Endothelial cell of umbilical vein (primary cell): ENCODE measurements around the gene BCCIP. TPM values are rescaled to one million over a fixed set of nuclear protein-coding genes. Genes with fewer than 3 reads are reported as not detected.

Experiments used
- BruUV-seq: library from RNA; stranded (reverse); fragments of 400-500 nt; replicated peaks from 2 replicates; lab custom pipeline; 2021; lab: Mats Ljungman, UMichigan
- CTCF ChIA-PET: fragments of 300-600, 350-600 bp; sonication (Branson Sonifier 250); formaldehyde crosslinking; loops from one replicate; lab custom pipeline; 2021; ENCODE audit warnings: antibody characterized with exemption, inconsistent platforms; lab: Charles Lee
- POLR2A ChIA-PET: fragments of 300-600, 350-600 bp; sonication (Branson Sonifier 250); formaldehyde crosslinking; loops from one replicate; lab custom pipeline; 2021; ENCODE audit warnings: antibody characterized with exemption, inconsistent platforms; lab: Charles Lee
- DNase-seq: peaks from one replicate; pipeline ENCODE4 v3.0.0-alpha.2; 2011; ENCODE audit warnings: low read depth, low spot score
- FAIRE-seq: peaks from 2 replicates; lab custom pipeline; 2011; peaks lifted over from hg19 to GRCh38; lab: Jason Lieb, UNC
- H2AFZ ChIP-seq: 2 replicates; pipeline ENCODE4 v1.6.0; 2012; ENCODE audit warnings: low read depth, low read length, control low read depth, inconsistent platforms
- H3K27ac ChIP-seq: 2 replicates; pipeline ENCODE4 v1.5.1; 2011; ENCODE audit warnings: low read depth, mild to moderate bottlenecking, control low read depth, low read length, moderate library complexity; ENCODE audit not compliant: insufficient read depth
- H3K27me3 ChIP-seq, 2 experiments: 2 replicates each; pipeline versions ENCODE4 v1.6.0 to v1.6.1; 2011; ENCODE audit warnings: low read length in 2 of 2, mixed read lengths in 1 of 2; ENCODE audit not compliant: control insufficient read depth in 2 of 2, insufficient read depth in 2 of 2
- H3K36me3 ChIP-seq, 2 experiments: 2 replicates in 1 of 2; 3 replicates in 1 of 2; pipeline ENCODE4 v1.5.1; 2011; ENCODE audit warnings: low read length in 2 of 2, mild to moderate bottlenecking in 1 of 2, moderate library complexity in 1 of 2; ENCODE audit not compliant: control insufficient read depth in 2 of 2, insufficient read depth in 2 of 2; ENCODE audit errors: extremely low read depth in 1 of 2
- H3K4me1 ChIP-seq: 3 replicates; pipeline ENCODE4 v1.5.1; 2011; ENCODE audit warnings: mild to moderate bottlenecking, low read length; ENCODE audit not compliant: control insufficient read depth, insufficient read depth; ENCODE audit errors: extremely low read depth
- H3K4me2 ChIP-seq: 2 replicates; pipeline ENCODE4 v1.6.1; 2011; ENCODE audit warnings: low read length, control low read depth, mixed read lengths; ENCODE audit not compliant: insufficient read depth
- H3K4me3 ChIP-seq, 3 experiments: fragments of 200-600 bp in 1 of 3; sonication (generic), shearing (Covaris generic) in 1 of 3; replicated peaks in 1 of 3; 2 replicates each; pipeline ENCODE4 v1.5.1; 2011 to 2016; ENCODE audit warnings: control low read depth in 3 of 3, low read length in 3 of 3, mild to moderate bottlenecking in 2 of 3, inconsistent platforms in 1 of 3, low read depth in 1 of 3, moderate library complexity in 1 of 3; ENCODE audit not compliant: insufficient read depth in 1 of 3
- H3K79me2 ChIP-seq: 2 replicates; pipeline ENCODE4 v1.6.0; 2012; ENCODE audit warnings: low read length, inconsistent platforms; ENCODE audit not compliant: control insufficient read depth, insufficient read depth
- H3K9ac ChIP-seq: replicated peaks from 2 replicates; pipeline ENCODE3; 2011; ENCODE audit warnings: low read length, control low read depth; ENCODE audit not compliant: insufficient read depth; ENCODE audit errors: extremely low read depth
- H3K9me1 ChIP-seq: replicated peaks from 3 replicates; pipeline ENCODE4 v1.6.0; 2011; ENCODE audit warnings: mild to moderate bottlenecking, low read length; ENCODE audit not compliant: control insufficient read depth, insufficient read depth; ENCODE audit errors: extremely low read depth
- H3K9me3 ChIP-seq: replicated peaks from 2 replicates; pipeline ENCODE4 v1.5.1; 2012; ENCODE audit warnings: low read length, inconsistent platforms; ENCODE audit not compliant: control insufficient read depth, insufficient read depth
- H4K20me1 ChIP-seq: replicated peaks from 2 replicates; pipeline ENCODE3; 2011; ENCODE audit warnings: mild to moderate bottlenecking, low read length; ENCODE audit not compliant: control insufficient read depth, insufficient read depth; ENCODE audit errors: extremely low read depth
- EZH2 ChIP-seq: IDR thresholded peaks from 2 replicates; pipeline ENCODE4 v1.6.1; 2012; ENCODE audit warnings: borderline replicate concordance, low read depth, mild to moderate bottlenecking, moderate library complexity, low read length, inconsistent platforms; ENCODE audit not compliant: severe bottlenecking
- FOS ChIP-seq: IDR thresholded peaks from 2 replicates; pipeline ENCODE4 v1.6.1; 2011; ENCODE audit warnings: mild to moderate bottlenecking, low read length, moderate library complexity, borderline replicate concordance; ENCODE audit not compliant: insufficient read depth
- GATA2 ChIP-seq: IDR thresholded peaks from 2 replicates; pipeline ENCODE4 v1.7.0; 2011; ENCODE audit warnings: low read depth, mild to moderate bottlenecking, moderate library complexity, mixed read lengths, low read length; ENCODE audit not compliant: insufficient read length, insufficient read depth
- JUN ChIP-seq: IDR thresholded peaks from 2 replicates; pipeline ENCODE4 v1.6.1; 2011; ENCODE audit warnings: borderline replicate concordance, low read depth; ENCODE audit not compliant: insufficient read length, insufficient read depth
- MYC ChIP-seq: IDR thresholded peaks from one replicate; pipeline ENCODE4 v1.6.1; 2011; ENCODE audit warnings: mild to moderate bottlenecking, low read depth, low read length
- POLR2A ChIP-seq: IDR thresholded peaks from 2 replicates; pipeline ENCODE4 v1.6.1; 2012; ENCODE audit warnings: low read depth, mild to moderate bottlenecking, control low read depth, low read length
- POLR2AphosphoS5 ChIP-seq: IDR thresholded peaks from 2 replicates; pipeline ENCODE4 v1.6.1; 2012; ENCODE audit warnings: low read depth, mild to moderate bottlenecking, control low read depth, low read length, moderate library complexity; ENCODE audit not compliant: insufficient read depth
- dilution Hi-C: fragments of 300-500 bp; cut with MboI; formaldehyde crosslinking; loops from one replicate; pipeline ENCODE4 v1.15.0; 2019; ENCODE audit warnings: low sequenced_read_pairs; ENCODE audit not compliant: extremely low pct_ligation_motif_present
- intact Hi-C: fragments of 100-400 bp; cut with micrococcal nuclease; formaldehyde crosslinking; loops from one replicate; pipeline ENCODE4 v1.10.0; 2022
- polyA plus RNA-seq, 4 experiments: library from polyadenylated mRNA; depleted of rRNA in 3 of 4; stranded (reverse) in 3 of 4; unstranded in 1 of 4; fragments of >200 nt; gene quantifications; 2 replicates each; pipeline versions ENCODE4 v1.2.1 to v1.2.3, GENCODE V29; 2011 to 2012; ENCODE audit warnings: missing spikeins in 1 of 4
- total RNA-seq: library from RNA; stranded (reverse); gene quantifications from 2 replicates; pipeline ENCODE4 v1.2.3, GENCODE V29; 2021
- TF ChIP-seq, protein P1 (sequence below): IDR thresholded peaks from 2 replicates; pipeline ENCODE4 v1.6.1; 2011; ENCODE audit not compliant: insufficient read depth, insufficient read length
- TF ChIP-seq, protein P2 (sequence below), 2 donors: IDR thresholded peaks; 1 replicate in 1 of 2; 2 replicates in 1 of 2; pipeline ENCODE4 v1.5.1; 2011; ENCODE audit warnings: low read length in 2 of 2, mild to moderate bottlenecking in 2 of 2, moderate library complexity in 2 of 2, control low read depth in 1 of 2, inconsistent platforms in 1 of 2, low read depth in 1 of 2; ENCODE audit not compliant: insufficient read depth in 1 of 2; ENCODE audit errors: extremely low read depth in 1 of 2

Gene BCCIP
- total and polyA plus RNA-seq, 2 donors (not counting 3 experiments of a cell fraction or from before 2014, with no cell fraction given): 14.5 to 73.5 TPM

DNA sequence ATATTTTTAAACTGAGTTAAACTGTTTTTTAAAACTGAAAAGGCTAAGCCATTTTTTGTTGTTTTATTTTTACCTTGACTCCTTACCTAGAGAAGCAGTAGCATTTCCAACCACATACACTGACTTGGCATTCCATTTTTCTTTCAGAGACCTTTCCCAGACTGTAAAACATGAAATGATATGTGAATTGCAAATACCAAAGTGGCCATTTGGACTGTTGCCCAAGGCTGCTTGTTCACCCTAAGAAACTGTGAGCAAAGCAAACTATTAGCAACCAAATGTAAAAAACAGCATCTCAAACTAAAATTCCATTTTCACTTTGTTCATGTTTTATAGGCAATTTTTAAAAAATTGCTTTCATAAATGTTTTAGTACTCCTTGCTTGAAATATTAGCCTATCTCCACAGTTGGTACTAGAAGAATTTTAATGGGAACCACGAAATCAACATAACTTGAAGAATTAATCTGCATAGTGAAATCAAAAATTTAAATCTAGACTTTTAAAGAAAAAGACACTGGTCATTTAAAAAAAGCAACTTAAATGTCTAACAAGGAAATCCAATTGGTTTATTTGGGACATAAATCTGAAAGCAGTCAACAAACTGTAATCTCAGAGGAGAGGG is 11.1 kb upstream of the BCCIP start:
- FAIRE-seq (no peak), DNase-seq (no peak)
- no peak overlapping the region for H2AFZ ChIP-seq
- no peaks in the 10 kb centered on the region for H3K9me3 ChIP-seq
- TF ChIP-seq FOS: no peak
- TF ChIP-seq, protein P1, sequence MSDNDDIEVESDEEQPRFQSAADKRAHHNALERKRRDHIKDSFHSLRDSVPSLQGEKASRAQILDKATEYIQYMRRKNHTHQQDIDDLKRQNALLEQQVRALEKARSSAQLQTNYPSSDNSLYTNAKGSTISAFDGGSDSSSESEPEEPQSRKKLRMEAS: no peak
- TF ChIP-seq JUN: no peak
- H3K27ac ChIP-seq: no peak overlapping the region
- H3K4me2 ChIP-seq: no peak overlapping the region
- peaks cover 5 to 6% of the 10 kb centered on the region in 2 experiments for H3K36me3 ChIP-seq
- no peak overlapping the region for H3K9ac ChIP-seq
- ChIA-PET CTCF (no interaction called here), POLR2A (no interaction called here)
- no peaks in the 10 kb centered on the region for H3K79me2 ChIP-seq
- H4K20me1 ChIP-seq: no peaks in the 10 kb centered on the region
- H3K4me3 ChIP-seq: no peak overlapping the region
- no peaks in the 10 kb centered on the region for H3K27me3 ChIP-seq
- BruUV-seq: no TSS peak
- H3K9me1 ChIP-seq: no peaks in the 10 kb centered on the region
- dilution Hi-C loops: no loop called here
- intact Hi-C loops: no loop called here
- H3K4me1 ChIP-seq: no peaks in the 10 kb centered on the region

DNA sequence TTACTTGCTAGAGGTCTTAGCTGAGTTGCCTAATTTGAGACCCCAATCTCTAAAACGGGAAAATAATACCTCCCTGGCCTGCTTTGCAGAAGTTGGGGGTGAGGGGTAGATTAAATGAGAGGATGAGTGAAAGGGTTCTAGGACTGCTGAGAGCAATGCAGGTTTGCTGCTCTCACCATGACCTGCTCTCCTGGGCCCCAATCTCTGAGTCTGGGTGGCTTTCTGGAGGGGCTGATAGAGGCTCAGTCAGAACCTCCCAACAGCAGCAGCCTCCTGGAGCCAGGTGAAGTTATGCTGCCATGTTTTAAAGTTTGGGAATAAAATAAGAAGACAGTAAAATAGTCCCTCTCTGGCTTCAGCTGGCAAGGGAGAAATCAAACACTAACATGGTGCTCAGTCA is 7.6 kb upstream of the BCCIP start:
- Histone ChIP-seq H4K20me1 (no peaks in the 10 kb centered on the region), H3K4me3 (no peak overlapping the region), H3K27ac (no peak overlapping the region), H3K9me3 (no peaks in the 10 kb centered on the region), H3K9me1 (no peaks in the 10 kb centered on the region), H3K9ac (no peak overlapping the region), H2AFZ (no peak overlapping the region), H3K27me3 (no peaks in the 10 kb centered on the region), H3K4me1 (no peaks in the 10 kb centered on the region), H3K36me3 (no peaks in the 10 kb centered on the region), H3K4me2 (no peak overlapping the region), H3K79me2 (no peaks in the 10 kb centered on the region)
- BruUV-seq: no TSS peak
- POLR2A ChIA-PET: no interaction called here
- dilution Hi-C loops (no loop called here), intact Hi-C loops (no loop called here)
- no peak for DNase-seq
- CTCF ChIA-PET: no interaction called here
- FAIRE-seq: no peak
- TF ChIP-seq MYC: no peak
- TF ChIP-seq GATA2: no peak
- no peak for TF ChIP-seq FOS
- TF ChIP-seq POLR2AphosphoS5: no peak
- TF ChIP-seq, protein P1: no peak
- TF ChIP-seq, protein P2, sequence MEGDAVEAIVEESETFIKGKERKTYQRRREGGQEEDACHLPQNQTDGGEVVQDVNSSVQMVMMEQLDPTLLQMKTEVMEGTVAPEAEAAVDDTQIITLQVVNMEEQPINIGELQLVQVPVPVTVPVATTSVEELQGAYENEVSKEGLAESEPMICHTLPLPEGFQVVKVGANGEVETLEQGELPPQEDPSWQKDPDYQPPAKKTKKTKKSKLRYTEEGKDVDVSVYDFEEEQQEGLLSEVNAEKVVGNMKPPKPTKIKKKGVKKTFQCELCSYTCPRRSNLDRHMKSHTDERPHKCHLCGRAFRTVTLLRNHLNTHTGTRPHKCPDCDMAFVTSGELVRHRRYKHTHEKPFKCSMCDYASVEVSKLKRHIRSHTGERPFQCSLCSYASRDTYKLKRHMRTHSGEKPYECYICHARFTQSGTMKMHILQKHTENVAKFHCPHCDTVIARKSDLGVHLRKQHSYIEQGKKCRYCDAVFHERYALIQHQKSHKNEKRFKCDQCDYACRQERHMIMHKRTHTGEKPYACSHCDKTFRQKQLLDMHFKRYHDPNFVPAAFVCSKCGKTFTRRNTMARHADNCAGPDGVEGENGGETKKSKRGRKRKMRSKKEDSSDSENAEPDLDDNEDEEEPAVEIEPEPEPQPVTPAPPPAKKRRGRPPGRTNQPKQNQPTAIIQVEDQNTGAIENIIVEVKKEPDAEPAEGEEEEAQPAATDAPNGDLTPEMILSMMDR (IDR thresholded peaks at IDR 0.05; ENCODE audit: extremely low read depth in 1 of 2, insufficient read depth in 1 of 2, low read depth in 1 of 2, low read length in 2 of 2): no peak
- no peak for TF ChIP-seq JUN
- TF ChIP-seq EZH2: no peak
- TF ChIP-seq POLR2A: no peak
